Gastrocnemius medialis (tissue), 4 donors: ENCODE measurements around the gene RAG2. TPM values are rescaled to one million over a fixed set of nuclear protein-coding genes. Genes with fewer than 3 reads are reported as not detected.

Experiments
- ATAC-seq, 2 donors: fragments of 150-250 bp; one replicate each; pipeline ENCODE4 v1.9.1; 2016
- DNase-seq, 2 donors: peaks; one replicate each; pipeline ENCODE4 v3.0.0-alpha.2; 2019
- H3K27ac ChIP-seq, 4 donors: fragments of 200-600 bp; sonication (generic); 1 replicate in 1 of 4; 2 replicates in 3 of 4; pipeline ENCODE4 v1.5.1; 2016 to 2018; ENCODE audit warnings: mild to moderate bottlenecking in 2 of 4, moderate library complexity in 1 of 4
- H3K27me3 ChIP-seq, 3 donors: fragments of 200-600 bp; sonication (generic) in 2 of 3; 1 replicate in 1 of 3; 2 replicates in 2 of 3; pipeline versions ENCODE4 v1.5.1 to v1.6.0; 2016 to 2019; ENCODE audit warnings: mild to moderate bottlenecking in 1 of 3, moderate library complexity in 1 of 3
- H3K36me3 ChIP-seq, 2 donors: fragments of 200-600 bp; sonication (generic) in 1 of 2; one replicate each; pipeline ENCODE4 v1.5.1; 2017 to 2018
- H3K4me1 ChIP-seq, 2 donors: fragments of 200-600 bp; sonication (generic) in 1 of 2; one replicate each; pipeline ENCODE4 v1.5.1; 2016 to 2017; ENCODE audit warnings: mild to moderate bottlenecking in 2 of 2
- H3K4me3 ChIP-seq, 4 donors: fragments of 200-600 bp; sonication (generic) in 3 of 4; 1 replicate in 1 of 4; 2 replicates in 3 of 4; pipeline ENCODE4 v1.5.1; 2016 to 2019; ENCODE audit warnings: mild to moderate bottlenecking in 2 of 4
- H3K9me3 ChIP-seq, 3 donors: fragments of 200-600 bp; sonication (generic) in 2 of 3; 1 replicate in 1 of 3; 2 replicates in 2 of 3; pipeline ENCODE4 v1.5.1; 2016 to 2019
- POLR2A ChIP-seq, 2 donors: fragments of 450-650 bp; IDR thresholded peaks; one replicate each; pipeline ENCODE4 v1.6.1; 2017; ENCODE audit warnings: antibody characterized with exemption in 2 of 2, mild to moderate bottlenecking in 2 of 2, moderate library complexity in 2 of 2
- in situ Hi-C, 4 donors: fragments of 200-750 bp; cut with MboI; loops; one replicate each; pipeline versions ENCODE4 v1.15.0 to v1.8.0; 2017; ENCODE audit warnings: low sequenced_read_pairs in 4 of 4
- intact Hi-C: fragments of 100-400 bp; cut with DNase I; formaldehyde crosslinking; loops from one replicate; pipeline ENCODE4 v1.15.1; 2023; ENCODE audit warnings: low total_unique reads
- total RNA-seq, 4 donors: library from RNA; depleted of rRNA; stranded (reverse); fragments of >200 nt; gene quantifications; one replicate each; pipeline versions ENCODE4 v1.1.0 to v1.2.3, GENCODE V29; 2016
- TF ChIP-seq, protein P1 (sequence below), 5 experiments: fragments of 450-650 bp in 3 of 5; fragments of 200-600 bp in 2 of 5; sonication (generic) in 2 of 5; IDR thresholded peaks in 4 of 5; conservative IDR thresholded peaks in 1 of 5; 1 replicate in 4 of 5; 2 replicates in 1 of 5; pipeline ENCODE4 v1.5.1; 2016 to 2019; ENCODE audit warnings: antibody characterized with exemption in 5 of 5, mild to moderate bottlenecking in 3 of 5, moderate library complexity in 3 of 5

The RAG2 gene
- total RNA-seq, 4 donors from 2014 or later: not detected

DNA sequence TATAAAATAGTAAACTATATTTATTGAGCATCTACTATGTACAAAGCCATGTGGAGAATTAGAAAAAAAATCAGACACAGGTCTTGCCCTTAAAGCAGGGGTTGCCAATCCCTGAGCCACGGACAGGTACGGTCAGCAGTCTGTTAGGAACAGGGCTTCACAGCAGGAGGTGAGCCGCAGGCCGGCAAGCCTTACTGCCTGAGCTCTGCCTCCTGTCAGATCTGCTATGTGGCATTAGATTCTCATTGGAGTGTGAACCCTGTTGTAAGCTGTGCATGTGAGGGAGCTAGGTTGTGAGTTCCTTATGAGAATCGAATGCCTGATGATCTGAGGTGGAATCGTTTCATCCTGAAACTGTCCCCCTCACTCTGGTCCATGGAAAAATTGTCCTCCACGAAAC is 2.1 kb upstream of the RAG2 start:
- in situ Hi-C loops: no loop called here
- TF ChIP-seq, protein P1, sequence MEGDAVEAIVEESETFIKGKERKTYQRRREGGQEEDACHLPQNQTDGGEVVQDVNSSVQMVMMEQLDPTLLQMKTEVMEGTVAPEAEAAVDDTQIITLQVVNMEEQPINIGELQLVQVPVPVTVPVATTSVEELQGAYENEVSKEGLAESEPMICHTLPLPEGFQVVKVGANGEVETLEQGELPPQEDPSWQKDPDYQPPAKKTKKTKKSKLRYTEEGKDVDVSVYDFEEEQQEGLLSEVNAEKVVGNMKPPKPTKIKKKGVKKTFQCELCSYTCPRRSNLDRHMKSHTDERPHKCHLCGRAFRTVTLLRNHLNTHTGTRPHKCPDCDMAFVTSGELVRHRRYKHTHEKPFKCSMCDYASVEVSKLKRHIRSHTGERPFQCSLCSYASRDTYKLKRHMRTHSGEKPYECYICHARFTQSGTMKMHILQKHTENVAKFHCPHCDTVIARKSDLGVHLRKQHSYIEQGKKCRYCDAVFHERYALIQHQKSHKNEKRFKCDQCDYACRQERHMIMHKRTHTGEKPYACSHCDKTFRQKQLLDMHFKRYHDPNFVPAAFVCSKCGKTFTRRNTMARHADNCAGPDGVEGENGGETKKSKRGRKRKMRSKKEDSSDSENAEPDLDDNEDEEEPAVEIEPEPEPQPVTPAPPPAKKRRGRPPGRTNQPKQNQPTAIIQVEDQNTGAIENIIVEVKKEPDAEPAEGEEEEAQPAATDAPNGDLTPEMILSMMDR (IDR thresholded peaks at IDR 0.05 in 4 of 5, conservative IDR thresholded peaks at IDR 0.05 in 1 of 5): no peak
- no peak for TF ChIP-seq POLR2A (IDR thresholded peaks at IDR 0.05)
- no peaks in the 10 kb centered on the region for H3K9me3 ChIP-seq
- ATAC-seq (no peak), DNase-seq (no peak)
- no peaks in the 10 kb centered on the region for H3K27me3 ChIP-seq
- no peak overlapping the region for H3K4me3 ChIP-seq
- H3K27ac ChIP-seq: no peak overlapping the region
- peaks cover 6 to 11% of the 10 kb centered on the region in 2 donors for H3K4me1 ChIP-seq
- no peaks in the 10 kb centered on the region for H3K36me3 ChIP-seq
- intact Hi-C loops: no loop called here

DNA sequence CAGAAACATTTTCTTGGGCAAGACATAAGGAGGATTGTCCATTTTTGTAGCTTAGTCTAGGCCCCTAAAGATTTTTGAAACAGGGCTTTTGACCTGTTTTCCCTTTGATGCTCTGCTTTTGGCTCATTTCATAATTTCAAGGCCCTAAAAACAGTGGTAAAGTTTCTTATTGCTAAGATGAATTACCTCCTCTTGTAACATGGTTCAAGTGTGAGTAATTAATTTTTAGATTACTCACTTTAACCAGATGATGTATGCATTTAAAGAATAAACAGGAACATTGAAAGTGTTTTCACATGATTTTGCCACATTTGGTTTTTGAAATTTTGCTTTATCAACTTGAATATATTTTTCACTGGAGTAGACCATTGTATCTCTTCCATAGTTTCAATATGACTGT is 1.2 kb downstream of the RAG2 start:
- no peak overlapping the region for H3K4me3 ChIP-seq
- intact Hi-C loops: no loop called here
- H3K27me3 ChIP-seq: no peaks in the 10 kb centered on the region
- peaks cover 13% of the 10 kb centered on the region in 2 donors for H3K4me1 ChIP-seq
- H3K9me3 ChIP-seq: no peaks in the 10 kb centered on the region
- DNase-seq (no peak), ATAC-seq (no peak)
- in situ Hi-C loops: no loop called here
- no peak overlapping the region for H3K27ac ChIP-seq
- no peak for TF ChIP-seq POLR2A (IDR thresholded peaks at IDR 0.05)
- TF ChIP-seq, protein P1 (IDR thresholded peaks at IDR 0.05 in 4 of 5, conservative IDR thresholded peaks at IDR 0.05 in 1 of 5): no peak
- H3K36me3 ChIP-seq: no peaks in the 10 kb centered on the region

DNA sequence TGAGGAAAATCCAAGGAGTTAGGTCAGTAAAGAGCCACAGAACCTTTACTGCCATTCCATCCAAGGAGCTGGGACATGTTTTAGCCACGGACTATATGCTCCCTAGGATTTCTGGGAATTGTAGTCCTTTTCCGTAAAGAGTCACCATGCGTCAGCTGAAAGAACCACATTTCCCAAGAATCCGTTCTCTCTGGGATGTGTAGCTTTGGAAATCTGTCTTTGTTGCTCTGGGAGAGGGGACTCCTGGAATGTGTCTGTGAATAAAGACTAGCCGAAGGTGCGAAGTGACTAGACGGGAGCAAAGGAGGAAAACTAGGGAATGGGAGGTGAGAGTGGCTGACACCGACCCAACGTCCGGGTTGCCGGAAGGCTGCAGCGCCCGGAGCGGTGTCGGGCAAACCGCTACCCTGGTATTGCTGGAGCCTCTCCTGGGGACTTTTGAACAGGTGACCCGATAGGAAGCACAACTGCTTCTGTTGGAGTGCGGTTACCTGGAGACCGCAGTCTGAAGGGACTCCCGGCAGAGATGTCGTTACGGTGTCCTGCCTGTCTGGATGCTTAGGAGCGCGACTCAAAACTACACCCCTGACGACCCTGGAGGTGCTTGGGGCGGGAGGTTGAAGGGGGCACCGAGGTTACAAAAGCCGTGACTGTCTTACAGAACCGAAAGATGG is 3.6 kb downstream of the RAG2 start, which contains the start of gene IFTAP:
Gene IFTAP, plus strand, starts transcription at position 187 of the 674 bp plus-strand sequence. CDS start 15,602 bp downstream, outside the sequence.
- DNase-seq: peak; percentile 49 to 56
- in situ Hi-C loops: no loop called here
- intact Hi-C loops: loop anchor here (2.0 kb wide), 1 partner anchor 84 kb away; the partner anchor contains the start of gene TRAF6
- peak; percentile 100 for ATAC-seq
- TF ChIP-seq POLR2A (IDR thresholded peaks at IDR 0.05): no peak
- TF ChIP-seq, protein P1 (IDR thresholded peaks at IDR 0.05 in 4 of 5, conservative IDR thresholded peaks at IDR 0.05 in 1 of 5): no peak
- H3K4me3 ChIP-seq: peak within 1 kb of the TSS; percentile 66 to 83 (median 81)
- peaks cover 0 to 8% (median 5%) of the 10 kb centered on the region in 3 donors for H3K27me3 ChIP-seq
- peaks cover 13% of the 10 kb centered on the region in 2 donors for H3K4me1 ChIP-seq
- H3K27ac ChIP-seq: peak within 1 kb of the TSS; percentile 75 to 81 (median 78)
- H3K9me3 ChIP-seq: no peaks in the 10 kb centered on the region
- no peaks in the 10 kb centered on the region for H3K36me3 ChIP-seq

DNA sequence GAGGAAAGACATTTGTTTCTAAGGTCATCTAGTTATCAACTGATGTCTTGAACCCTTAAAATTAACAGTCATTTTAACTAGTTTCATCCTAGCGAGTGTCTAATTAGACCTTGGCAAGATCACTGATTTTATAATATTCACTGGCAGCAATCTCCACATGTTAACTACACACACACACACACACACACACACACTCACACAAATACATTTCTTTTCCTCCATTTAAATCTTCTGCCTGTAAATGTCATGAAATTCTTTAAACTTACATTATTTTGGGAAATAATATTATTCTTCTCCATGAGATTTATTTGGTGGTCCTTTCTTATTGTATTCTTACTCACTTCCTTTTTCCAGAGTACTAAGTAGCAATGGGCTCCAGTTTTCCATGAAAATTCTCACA is 6.6 kb downstream of the RAG2 start:
- in situ Hi-C loops (no loop called here), intact Hi-C loops (no loop called here)
- no peaks in the 10 kb centered on the region for H3K9me3 ChIP-seq
- no peak overlapping the region for H3K27ac ChIP-seq
- no peak overlapping the region for H3K4me3 ChIP-seq
- no peaks in the 10 kb centered on the region for H3K36me3 ChIP-seq
- TF ChIP-seq, protein P1 (IDR thresholded peaks at IDR 0.05 in 4 of 5, conservative IDR thresholded peaks at IDR 0.05 in 1 of 5): no peak
- no peak for TF ChIP-seq POLR2A (IDR thresholded peaks at IDR 0.05)
- ATAC-seq (no peak), DNase-seq (no peak)
- peaks cover 2 to 8% (median 8%) of the 10 kb centered on the region in 3 donors for H3K27me3 ChIP-seq
- H3K4me1 ChIP-seq: peaks cover 13% of the 10 kb centered on the region in 2 donors
